GM23338 (cell line): ENCODE results near the gene TMX2.

Experiments used
- CREB1 ChIP-seq: fragments of 250-450 bp; sonication (Bioruptor Pico); IDR thresholded peaks from 2 replicates; pipeline ENCODE4 v1.5.0; 2020; ENCODE audit warnings: low read depth, mild to moderate bottlenecking, moderate library complexity
- EZH2 ChIP-seq: fragments of 200-600 bp; sonication (generic); IDR thresholded peaks from one replicate; pipeline ENCODE4 v1.8.0; 2017; ENCODE audit warnings: antibody characterized with exemption, mild to moderate bottlenecking, low read depth; ENCODE audit not compliant: unreplicated experiment
- EZH2phosphoT487 ChIP-seq: fragments of 200-600 bp; sonication (generic); IDR thresholded peaks from one replicate; pipeline ENCODE4 v1.8.1; 2018; ENCODE audit warnings: antibody characterized with exemption; ENCODE audit not compliant: unreplicated experiment
- JUNB ChIP-seq: IDR thresholded peaks from one replicate; pipeline ENCODE4 v1.6.1; 2016; ENCODE audit warnings: antibody characterized with exemption; ENCODE audit not compliant: unreplicated experiment
- NANOG ChIP-seq: IDR thresholded peaks from 2 replicates; pipeline ENCODE4 v1.6.1; 2016; ENCODE audit warnings: antibody characterized with exemption, borderline replicate concordance
- POLR2AphosphoS5 ChIP-seq: IDR thresholded peaks from 2 replicates; pipeline ENCODE4 v1.6.1; 2016; ENCODE audit warnings: antibody characterized with exemption, low read depth
- TF ChIP-seq, protein P1 (sequence below), 2 experiments: fragments of 200-600 bp in 1 of 2; sonication (generic) in 1 of 2; conservative IDR thresholded peaks; 2 replicates each; pipeline versions ENCODE4 v1.5.1 to v1.6.1; 2016 to 2017; ENCODE audit warnings: antibody characterized with exemption in 2 of 2, low read depth in 2 of 2, mild to moderate bottlenecking in 2 of 2, moderate library complexity in 1 of 2
- TF ChIP-seq, protein P2 (sequence below): IDR thresholded peaks from one replicate; pipeline ENCODE4 v1.6.1; 2018; ENCODE audit warnings: antibody characterized with exemption; ENCODE audit not compliant: unreplicated experiment

DNA sequence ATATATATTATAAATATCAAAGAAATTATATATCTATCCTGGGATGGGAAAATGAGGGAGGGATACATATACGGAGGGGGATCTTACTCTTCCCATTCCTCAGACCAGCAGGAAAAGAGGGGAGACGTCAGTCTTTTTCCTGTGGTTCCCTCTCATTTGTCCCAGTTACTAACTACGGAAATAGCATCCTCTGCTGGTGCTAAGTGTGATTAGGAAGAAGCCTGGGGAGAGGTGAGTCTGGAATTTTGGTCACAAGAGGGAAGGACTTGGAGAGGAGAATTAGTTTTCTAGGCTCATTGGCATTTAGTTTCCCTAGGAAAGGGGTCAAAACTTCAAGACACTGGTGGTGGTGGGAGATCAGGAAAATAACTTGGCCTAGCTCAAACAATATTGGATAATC, 12.0 kb upstream of the TMX2 start:
- TF ChIP-seq EZH2phosphoT487 (no peak), POLR2AphosphoS5 (no peak), EZH2 (no peak), CREB1 (CRISPR knock-in tag) (no peak), NANOG (no peak), JUNB (no peak)
- TF ChIP-seq, protein P1, sequence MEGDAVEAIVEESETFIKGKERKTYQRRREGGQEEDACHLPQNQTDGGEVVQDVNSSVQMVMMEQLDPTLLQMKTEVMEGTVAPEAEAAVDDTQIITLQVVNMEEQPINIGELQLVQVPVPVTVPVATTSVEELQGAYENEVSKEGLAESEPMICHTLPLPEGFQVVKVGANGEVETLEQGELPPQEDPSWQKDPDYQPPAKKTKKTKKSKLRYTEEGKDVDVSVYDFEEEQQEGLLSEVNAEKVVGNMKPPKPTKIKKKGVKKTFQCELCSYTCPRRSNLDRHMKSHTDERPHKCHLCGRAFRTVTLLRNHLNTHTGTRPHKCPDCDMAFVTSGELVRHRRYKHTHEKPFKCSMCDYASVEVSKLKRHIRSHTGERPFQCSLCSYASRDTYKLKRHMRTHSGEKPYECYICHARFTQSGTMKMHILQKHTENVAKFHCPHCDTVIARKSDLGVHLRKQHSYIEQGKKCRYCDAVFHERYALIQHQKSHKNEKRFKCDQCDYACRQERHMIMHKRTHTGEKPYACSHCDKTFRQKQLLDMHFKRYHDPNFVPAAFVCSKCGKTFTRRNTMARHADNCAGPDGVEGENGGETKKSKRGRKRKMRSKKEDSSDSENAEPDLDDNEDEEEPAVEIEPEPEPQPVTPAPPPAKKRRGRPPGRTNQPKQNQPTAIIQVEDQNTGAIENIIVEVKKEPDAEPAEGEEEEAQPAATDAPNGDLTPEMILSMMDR (conservative IDR thresholded peaks at IDR 0.05; ENCODE audit: low read depth in 2 of 2) = peak; percentile 23 to 51; a peak in 3 of 4 replicates
- TF ChIP-seq, protein P2, sequence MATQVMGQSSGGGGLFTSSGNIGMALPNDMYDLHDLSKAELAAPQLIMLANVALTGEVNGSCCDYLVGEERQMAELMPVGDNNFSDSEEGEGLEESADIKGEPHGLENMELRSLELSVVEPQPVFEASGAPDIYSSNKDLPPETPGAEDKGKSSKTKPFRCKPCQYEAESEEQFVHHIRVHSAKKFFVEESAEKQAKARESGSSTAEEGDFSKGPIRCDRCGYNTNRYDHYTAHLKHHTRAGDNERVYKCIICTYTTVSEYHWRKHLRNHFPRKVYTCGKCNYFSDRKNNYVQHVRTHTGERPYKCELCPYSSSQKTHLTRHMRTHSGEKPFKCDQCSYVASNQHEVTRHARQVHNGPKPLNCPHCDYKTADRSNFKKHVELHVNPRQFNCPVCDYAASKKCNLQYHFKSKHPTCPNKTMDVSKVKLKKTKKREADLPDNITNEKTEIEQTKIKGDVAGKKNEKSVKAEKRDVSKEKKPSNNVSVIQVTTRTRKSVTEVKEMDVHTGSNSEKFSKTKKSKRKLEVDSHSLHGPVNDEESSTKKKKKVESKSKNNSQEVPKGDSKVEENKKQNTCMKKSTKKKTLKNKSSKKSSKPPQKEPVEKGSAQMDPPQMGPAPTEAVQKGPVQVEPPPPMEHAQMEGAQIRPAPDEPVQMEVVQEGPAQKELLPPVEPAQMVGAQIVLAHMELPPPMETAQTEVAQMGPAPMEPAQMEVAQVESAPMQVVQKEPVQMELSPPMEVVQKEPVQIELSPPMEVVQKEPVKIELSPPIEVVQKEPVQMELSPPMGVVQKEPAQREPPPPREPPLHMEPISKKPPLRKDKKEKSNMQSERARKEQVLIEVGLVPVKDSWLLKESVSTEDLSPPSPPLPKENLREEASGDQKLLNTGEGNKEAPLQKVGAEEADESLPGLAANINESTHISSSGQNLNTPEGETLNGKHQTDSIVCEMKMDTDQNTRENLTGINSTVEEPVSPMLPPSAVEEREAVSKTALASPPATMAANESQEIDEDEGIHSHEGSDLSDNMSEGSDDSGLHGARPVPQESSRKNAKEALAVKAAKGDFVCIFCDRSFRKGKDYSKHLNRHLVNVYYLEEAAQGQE = no peak
